Liver (tissue), 9 donors: ENCODE results near the gene INPP5A. TPM values are rescaled to one million over a fixed set of nuclear protein-coding genes. Genes with fewer than 3 reads are reported as not detected.

Experiments used
- DNase-seq: peaks from one replicate; pipeline ENCODE4 v3.0.0-alpha.2; 2017; ENCODE audit warnings: low spot score
- H3K27ac ChIP-seq, 2 donors: one replicate each; pipeline ENCODE4 v1.7.0; 2013; ENCODE audit warnings: inconsistent platforms in 2 of 2, low read length in 2 of 2, control low read depth in 1 of 2, low read depth in 1 of 2, mild to moderate bottlenecking in 1 of 2
- H3K27me3 ChIP-seq, 4 donors: one replicate each; pipeline versions ENCODE4 v1.6.1 to v1.7.0; 2013; ENCODE audit warnings: low read length in 3 of 4, inconsistent platforms in 1 of 4, mild to moderate bottlenecking in 1 of 4, moderate library complexity in 1 of 4; ENCODE audit not compliant: control insufficient read depth in 4 of 4, insufficient read depth in 4 of 4
- H3K36me3 ChIP-seq, 4 donors: one replicate each; pipeline versions ENCODE4 v1.6.1 to v1.7.0; 2013; ENCODE audit warnings: low read length in 3 of 4, mild to moderate bottlenecking in 3 of 4, low read depth in 1 of 4, moderate library complexity in 1 of 4; ENCODE audit not compliant: control insufficient read depth in 4 of 4, insufficient read depth in 3 of 4
- H3K4me1 ChIP-seq, 4 donors: one replicate each; pipeline versions ENCODE4 v1.6.1 to v1.7.0; 2013; ENCODE audit warnings: low read length in 3 of 4, mild to moderate bottlenecking in 3 of 4, moderate library complexity in 1 of 4; ENCODE audit not compliant: control insufficient read depth in 4 of 4, insufficient read depth in 4 of 4
- H3K4me3 ChIP-seq, 3 donors: one replicate each; pipeline versions ENCODE4 v1.6.1 to v1.7.0; 2013; ENCODE audit warnings: low read length in 3 of 3, control low read depth in 1 of 3, low read depth in 1 of 3, mild to moderate bottlenecking in 1 of 3
- H3K9ac ChIP-seq, 2 donors: one replicate each; pipeline ENCODE4 v1.7.0; 2013; ENCODE audit warnings: low read length in 2 of 2, mild to moderate bottlenecking in 2 of 2, moderate library complexity in 2 of 2, control low read depth in 1 of 2, low read depth in 1 of 2
- H3K9me3 ChIP-seq, 4 donors: one replicate each; pipeline versions ENCODE4 v1.6.1 to v1.7.0; 2013; ENCODE audit warnings: low read length in 3 of 4; ENCODE audit not compliant: control insufficient read depth in 4 of 4
- ATF3 ChIP-seq: IDR thresholded peaks from 2 replicates; pipeline ENCODE4 v1.6.1; 2016; ENCODE audit warnings: antibody characterized with exemption
- CTCF ChIP-seq: fragments of 150-350 bp; IDR thresholded peaks from 2 replicates; pipeline ENCODE4 v1.5.1; 2017; ENCODE audit warnings: improper control_type of control experiment, low read depth, low read length; ENCODE audit not compliant: missing input control
- EGR1 ChIP-seq, 2 donors: IDR thresholded peaks; 2 replicates each; pipeline ENCODE4 v1.6.1; 2016 to 2018; ENCODE audit warnings: antibody characterized with exemption in 2 of 2, low read depth in 2 of 2
- FOXA1 ChIP-seq: IDR thresholded peaks from 2 replicates; pipeline ENCODE4 v1.6.1; 2016; ENCODE audit warnings: antibody characterized with exemption
- FOXA2 ChIP-seq: IDR thresholded peaks from 2 replicates; pipeline ENCODE4 v1.6.1; 2016; ENCODE audit warnings: antibody characterized with exemption
- GABPA ChIP-seq, 2 donors: IDR thresholded peaks in 1 of 2; conservative IDR thresholded peaks in 1 of 2; 2 replicates each; pipeline ENCODE4 v1.6.1; 2016; ENCODE audit warnings: antibody characterized with exemption in 2 of 2, mild to moderate bottlenecking in 1 of 2, moderate library complexity in 1 of 2
- HNF4A ChIP-seq, 2 donors: conservative IDR thresholded peaks; 2 replicates each; pipeline ENCODE4 v1.6.1; 2016; ENCODE audit warnings: antibody characterized with exemption in 2 of 2, mild to moderate bottlenecking in 2 of 2
- HNF4G ChIP-seq: IDR thresholded peaks from 2 replicates; pipeline ENCODE4 v1.6.1; 2016; ENCODE audit warnings: antibody characterized with exemption
- JUND ChIP-seq, 2 donors: IDR thresholded peaks; 2 replicates each; pipeline ENCODE4 v1.6.1; 2016; ENCODE audit warnings: antibody characterized with exemption in 2 of 2
- MAX ChIP-seq: IDR thresholded peaks from 2 replicates; pipeline ENCODE4 v1.6.1; 2016; ENCODE audit warnings: antibody characterized with exemption
- NR2F2 ChIP-seq: IDR thresholded peaks from 2 replicates; pipeline ENCODE4 v1.6.1; 2016; ENCODE audit warnings: antibody characterized with exemption
- RAD21 ChIP-seq, 2 donors: IDR thresholded peaks; 2 replicates each; pipeline ENCODE4 v1.6.1; 2016; ENCODE audit warnings: antibody characterized with exemption in 2 of 2, mild to moderate bottlenecking in 2 of 2
- REST ChIP-seq: IDR thresholded peaks from 2 replicates; pipeline ENCODE4 v1.6.1; 2016; ENCODE audit warnings: antibody characterized with exemption, mild to moderate bottlenecking
- SP1 ChIP-seq: IDR thresholded peaks from 2 replicates; pipeline ENCODE4 v1.6.1; 2018; ENCODE audit warnings: antibody characterized with exemption, mild to moderate bottlenecking
- TAF1 ChIP-seq: conservative IDR thresholded peaks from 2 replicates; pipeline ENCODE4 v1.6.1; 2016; ENCODE audit warnings: antibody characterized with exemption, mild to moderate bottlenecking
- YY1 ChIP-seq: IDR thresholded peaks from 2 replicates; pipeline ENCODE4 v1.6.1; 2016; ENCODE audit warnings: antibody characterized with exemption, mild to moderate bottlenecking
- ZBTB33 ChIP-seq: IDR thresholded peaks from 2 replicates; pipeline ENCODE4 v1.6.1; 2016; ENCODE audit warnings: antibody characterized with exemption
- WGBS: extraction: QIAGEN DNeasy Blood & Tissue Kit; methylation state at CpG from one replicate; pipeline ENCODE4 v1.1.7; 2013; 5-methylcytosine and 5-hydroxymethylcytosine counted together
- polyA plus RNA-seq, 2 donors: library from polyadenylated mRNA; stranded (reverse) in 1 of 2; unstranded in 1 of 2; fragments of 200-250 nt in 1 of 2; fragments of >200 nt in 1 of 2; fragmentation: Nextera tagmentation in 1 of 2; extraction: Ambion mirVana in 1 of 2; gene quantifications; one replicate each; pipeline versions ENCODE4 v1.2.1 to v1.2.3, GENCODE V29; 2013 to 2015
- total RNA-seq, 2 donors: library from RNA; depleted of rRNA; stranded (reverse); fragments of >200 nt; gene quantifications; one replicate each; pipeline ENCODE4 v1.2.3, GENCODE V29; 2014
- donor health status: healthy.
- donor health status: healthy.
- donor health status: healthy.
- donor health status: healthy.
- donor health status: healthy.

INPP5A gene
- total and polyA plus RNA-seq, 4 donors: 4.3 to 26.5 (median 10.9) TPM

- peaks cover 5 to 45% (median 9%) of the 10 kb centered on the region in 4 donors for H3K36me3 ChIP-seq
- TF ChIP-seq FOXA1 (no peak), MAX (no peak), REST (no peak), GABPA (IDR thresholded peaks at IDR 0.05 in 1 of 2, conservative IDR thresholded peaks at IDR 0.05 in 1 of 2) (no peak), SP1 (no peak), CTCF (no peak), HNF4G (no peak), JUND (IDR thresholded peaks at IDR 0.05) (no peak), NR2F2 (no peak), YY1 (no peak), ATF3 (no peak), FOXA2 (no peak), EGR1 (IDR thresholded peaks at IDR 0.05; ENCODE audit: low read depth in 2 of 2) (no peak), ZBTB33 (no peak), TAF1 (no peak), HNF4A (conservative IDR thresholded peaks at IDR 0.05) (no peak)
- H3K9ac ChIP-seq: no peak overlapping the region
- H3K4me3 ChIP-seq: no peak overlapping the region
- no peaks in the 10 kb centered on the region for H3K27me3 ChIP-seq
- no peaks in the 10 kb centered on the region for H3K9me3 ChIP-seq
- H3K4me1 ChIP-seq: no peaks in the 10 kb centered on the region
- no peak overlapping the region for H3K27ac ChIP-seq
- no peak for DNase-seq
- over 99% methylated on average over 20 of the region's 20 CpGs for WGBS
Measured at GRCh38 chr10:132752378-132752777, 214.8 kb downstream of the INPP5A start.

GRCh38 chr10:132752961-132753360 is 215.4 kb downstream of the INPP5A start:
- Histone ChIP-seq H3K27me3 (no peaks in the 10 kb centered on the region), H3K36me3 (peaks cover 5 to 47% (median 10%) of the 10 kb centered on the region in 4 donors), H3K9me3 (no peaks in the 10 kb centered on the region), H3K9ac (no peak overlapping the region), H3K4me3 (no peak overlapping the region), H3K27ac (no peak overlapping the region), H3K4me1 (no peaks in the 10 kb centered on the region)
- TF ChIP-seq FOXA1: no peak
- no peak for TF ChIP-seq RAD21 (IDR thresholded peaks at IDR 0.05)
- TF ChIP-seq ATF3: no peak
- no peak for TF ChIP-seq JUND (IDR thresholded peaks at IDR 0.05)
- no peak for TF ChIP-seq FOXA2
- DNase-seq: no peak
- 97% methylated on average over 28 of the region's 28 CpGs for WGBS
